GM18861 (cell line): Measurements from ENCODE around the gene HCFC2.
"Not testable (repeated sequence)": the region's sequence is repeated elsewhere in the genome, so short reads cannot be mapped to it uniquely, and the experiment has no call there.

Source experiments
- ATAC-seq: cut with Tn5 transposase; IDR thresholded peaks from one replicate; pipeline ENCODE4 v1.9.1; 2021; ENCODE audit not compliant: unreplicated experiment

Gene HCFC2

GRCh38 chr12:104114834-104115586, 50.7 kb downstream of the HCFC2 start:
- not testable (repeated sequence) for ATAC-seq

GRCh38 chr12:104115587-104115975, 51.2 kb downstream of the HCFC2 start:
- no peak for ATAC-seq

DNA sequence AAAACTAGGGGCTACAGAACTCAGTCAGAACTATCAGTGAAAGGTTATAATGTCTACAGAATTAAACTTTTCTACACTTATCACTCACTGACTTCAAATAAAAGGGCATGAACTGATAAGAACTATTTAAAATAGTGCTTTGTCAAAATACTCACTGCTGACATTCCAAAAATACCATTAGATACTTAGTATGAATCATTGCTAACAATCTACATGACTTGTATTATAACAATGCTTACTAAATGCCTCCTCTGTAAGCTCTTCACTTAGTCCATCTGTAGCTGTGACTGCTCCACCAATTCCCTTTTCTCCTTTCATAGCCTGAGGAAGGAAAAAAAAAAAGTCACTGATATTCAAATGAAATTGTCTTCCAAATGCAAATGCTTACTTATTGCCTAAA, 56.7 kb downstream of the HCFC2 start:
- no peak for ATAC-seq

DNA sequence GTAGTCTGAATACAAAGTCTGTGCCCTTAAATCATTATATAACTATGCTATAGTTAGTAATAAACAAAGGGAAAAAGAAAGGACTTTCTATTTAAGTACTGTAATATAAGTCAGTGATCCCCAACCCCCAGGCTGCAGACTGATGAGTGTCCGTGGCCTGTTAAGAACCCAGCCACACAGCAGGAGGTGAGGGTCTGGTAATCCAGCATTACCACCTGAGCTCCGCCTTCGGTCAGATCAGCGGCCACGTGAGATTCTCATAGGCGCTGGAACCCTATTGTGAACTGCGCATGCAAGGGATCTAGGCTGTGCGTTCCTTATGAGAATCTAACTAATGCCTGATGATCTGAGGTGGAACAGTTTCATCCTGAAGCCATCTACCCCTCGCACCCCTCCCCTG, 58.0 kb downstream of the HCFC2 start:
- ATAC-seq: no peak

GRCh38 chr12:104126548-104126947, 62.2 kb downstream of the HCFC2 start:
- no peak for ATAC-seq

GRCh38 chr12:104130760-104131159, 66.4 kb downstream of the HCFC2 start:
- no peak for ATAC-seq

GRCh38 chr12:104131609-104132008, 67.3 kb downstream of the HCFC2 start:
- ATAC-seq: no peak

DNA sequence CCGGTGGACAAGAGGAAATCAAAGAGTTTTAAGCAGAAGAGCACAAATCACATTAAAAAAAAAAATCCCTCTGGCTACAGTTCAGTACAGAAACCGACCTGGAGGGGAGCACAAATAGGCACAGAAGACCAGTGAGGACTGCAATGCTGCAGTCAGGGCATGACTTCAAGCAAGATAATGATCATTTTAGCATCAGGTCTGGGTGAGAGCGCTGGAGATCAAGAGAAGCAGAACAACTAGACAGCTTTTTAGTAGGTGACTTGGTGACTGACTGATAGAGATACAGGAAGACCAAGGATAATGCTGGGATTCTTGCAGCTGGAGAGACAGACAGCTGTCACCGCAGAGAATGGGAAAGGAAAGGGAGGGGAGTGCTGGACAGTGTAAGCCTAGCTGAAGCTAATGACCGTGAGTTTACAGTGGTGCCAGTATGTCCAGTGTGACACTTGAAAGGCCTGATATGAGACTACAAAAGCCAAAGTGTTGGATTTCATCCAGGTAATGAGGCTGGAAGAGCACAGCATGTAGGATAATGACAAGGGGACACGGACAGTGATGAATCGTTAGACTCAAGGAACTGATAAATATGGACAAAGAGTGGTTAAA, 68.1 kb downstream of the HCFC2 start:
- no peak for ATAC-seq

DNA sequence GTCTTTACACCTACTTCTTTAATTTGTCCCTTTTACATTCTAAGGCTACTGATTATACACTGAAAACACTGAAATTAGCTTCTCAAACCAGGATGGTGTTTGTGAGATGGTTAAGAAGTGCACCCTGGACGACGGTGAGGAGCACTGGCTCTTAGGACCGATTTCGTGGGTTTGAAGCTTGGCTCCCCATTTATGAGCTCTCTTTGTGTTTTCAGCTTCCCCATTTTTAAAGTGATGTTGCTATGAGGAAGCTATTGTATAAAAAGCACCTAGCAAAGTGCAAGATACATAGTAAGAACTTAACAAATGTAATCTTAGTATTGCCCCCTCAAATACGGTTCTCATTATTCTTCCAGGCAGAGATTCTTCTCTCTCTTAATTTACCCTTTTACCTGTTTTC, 69.0 kb downstream of the HCFC2 start:
- no peak for ATAC-seq

GRCh38 chr12:104133866-104134265, 69.5 kb downstream of the HCFC2 start:
- no peak for ATAC-seq

- ATAC-seq: no peak
These were observed 70.6 kb downstream of the HCFC2 start for GRCh38 chr12:104134882-104135281.

DNA sequence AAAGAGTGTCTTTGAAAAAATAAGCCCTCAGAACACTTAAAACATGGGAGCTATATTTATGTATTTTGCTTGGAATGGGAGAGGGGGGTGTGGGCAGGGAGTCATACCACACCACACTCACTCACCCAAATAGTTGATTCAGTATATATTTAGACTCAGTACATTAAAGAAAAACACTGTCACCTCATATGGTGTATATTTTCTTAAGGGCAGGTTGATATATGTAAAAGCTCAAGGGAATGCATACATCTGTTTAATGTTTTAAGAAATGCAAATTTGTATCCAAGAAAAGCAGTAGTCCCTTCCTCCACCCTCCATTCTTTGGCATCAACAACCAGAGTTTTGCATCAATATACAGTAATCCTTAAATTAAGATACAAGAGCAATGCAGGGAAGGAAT, 72.2 kb downstream of the HCFC2 start:
- no peak for ATAC-seq

DNA sequence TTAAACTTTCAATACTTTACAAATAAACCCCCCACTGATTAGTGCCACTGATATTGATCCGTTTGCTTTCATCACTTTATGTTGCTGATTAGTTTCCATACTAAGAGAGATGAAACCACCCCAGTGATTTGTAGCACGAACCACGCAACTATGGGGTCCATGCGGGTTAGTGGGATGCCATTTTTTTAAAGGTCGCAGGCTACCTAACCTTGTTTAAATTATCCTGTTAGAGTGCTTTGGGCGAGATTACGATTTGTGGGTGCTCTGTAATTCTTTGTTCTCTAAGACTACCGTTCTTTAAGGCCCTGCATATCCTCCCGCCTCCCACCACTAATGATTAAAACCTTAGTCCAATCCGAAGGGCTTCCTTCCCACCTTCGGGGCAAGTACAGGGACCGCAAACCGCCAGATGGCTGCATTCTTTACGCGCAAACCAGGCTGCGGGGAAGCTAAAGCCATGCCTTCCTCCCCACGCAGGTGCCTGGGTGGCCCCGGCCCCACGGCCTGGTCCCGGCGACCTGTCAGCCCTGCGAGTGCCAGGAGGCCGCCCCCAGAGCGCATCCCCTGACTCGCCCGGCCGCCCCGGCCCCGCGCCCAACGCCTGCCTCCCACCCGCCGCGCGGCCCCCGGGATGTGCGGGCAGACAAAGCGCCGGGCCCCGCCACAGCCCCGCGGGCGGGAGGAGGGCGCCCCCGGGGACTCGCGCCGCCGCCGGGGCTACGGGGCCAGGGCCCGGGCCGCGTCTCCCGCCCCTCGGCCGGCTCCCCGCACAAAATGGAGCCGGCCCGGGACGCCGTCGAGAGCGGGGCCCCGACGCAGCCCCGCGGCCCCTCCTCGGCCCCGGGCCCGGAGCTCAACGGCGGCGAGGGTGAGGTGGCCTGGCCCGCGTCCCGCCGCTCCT, 72.9 kb downstream of the HCFC2 start:
- peak; percentile 29 for ATAC-seq

GRCh38 chr12:104137902-104138796, 73.8 kb downstream of the HCFC2 start, which contains the start of gene NFYB:
Gene NFYB (minus strand): TSS chr12:104138210. CDS start chr12:104135453, 2,757 bp downstream.
- peak; percentile 87 for ATAC-seq

- ATAC-seq: no peak
These were observed 74.4 kb downstream of the HCFC2 start for GRCh38 chr12:104138797-104139152.

- ATAC-seq: no peak
These were observed 78.2 kb downstream of the HCFC2 start for GRCh38 chr12:104142543-104142942.

DNA sequence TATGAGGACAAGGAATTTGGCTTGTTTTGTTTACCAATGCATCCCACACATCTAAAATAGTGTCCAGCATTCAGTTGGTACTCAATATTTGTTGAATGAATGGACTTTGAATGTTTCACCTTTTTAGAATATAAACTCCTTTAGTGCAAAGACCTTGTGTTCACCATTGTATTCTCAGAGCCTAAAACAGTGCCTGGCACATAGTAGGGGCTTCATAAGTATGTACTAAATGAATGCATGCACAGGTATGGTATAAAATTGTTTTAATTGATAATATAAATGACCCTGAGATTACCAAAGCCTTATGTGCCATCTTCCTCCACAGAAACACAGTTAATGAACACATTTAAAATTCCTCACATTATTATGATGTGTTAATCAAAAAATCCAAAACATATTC, 78.7 kb downstream of the HCFC2 start:
- no peak for ATAC-seq

DNA sequence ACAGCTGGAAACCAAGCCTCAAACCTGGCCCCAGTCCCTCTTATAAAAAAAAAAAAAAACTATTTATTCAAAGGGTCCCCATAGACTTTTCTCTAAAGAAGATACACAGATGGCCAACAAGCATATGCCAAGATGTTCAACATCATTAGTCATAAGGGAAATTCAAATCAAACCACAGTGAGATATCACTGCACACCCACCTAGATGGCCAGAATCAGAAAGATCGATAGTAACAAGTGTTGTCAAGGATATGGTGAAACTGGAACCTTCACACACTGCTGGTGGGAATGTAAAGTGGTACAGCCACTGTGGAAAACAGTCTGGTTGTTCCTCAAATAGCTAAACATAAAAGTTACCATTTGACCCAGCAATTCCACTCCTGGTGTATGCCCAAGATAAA, 79.6 kb downstream of the HCFC2 start:
- no peak for ATAC-seq

DNA sequence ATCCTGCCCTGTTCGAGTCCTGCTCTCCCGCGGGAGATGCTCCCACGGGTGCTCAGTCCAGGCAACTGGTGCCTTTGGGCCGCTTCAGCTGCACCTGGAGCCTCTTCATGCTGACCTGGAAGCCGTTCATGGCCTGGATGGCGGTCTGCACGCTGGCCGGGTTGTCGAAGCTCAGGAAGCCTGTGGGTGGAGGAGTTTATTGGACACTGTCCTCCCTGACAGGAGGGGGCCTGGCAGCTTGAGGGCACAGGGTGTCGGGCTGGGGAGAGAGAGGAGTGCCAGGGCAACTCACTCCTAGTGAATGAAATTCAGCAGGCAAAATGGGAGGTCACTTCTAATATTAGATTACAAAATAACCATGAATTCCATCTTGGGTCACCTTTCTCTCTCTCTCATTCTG, 83.0 kb downstream of the HCFC2 start:
- no peak for ATAC-seq

DNA sequence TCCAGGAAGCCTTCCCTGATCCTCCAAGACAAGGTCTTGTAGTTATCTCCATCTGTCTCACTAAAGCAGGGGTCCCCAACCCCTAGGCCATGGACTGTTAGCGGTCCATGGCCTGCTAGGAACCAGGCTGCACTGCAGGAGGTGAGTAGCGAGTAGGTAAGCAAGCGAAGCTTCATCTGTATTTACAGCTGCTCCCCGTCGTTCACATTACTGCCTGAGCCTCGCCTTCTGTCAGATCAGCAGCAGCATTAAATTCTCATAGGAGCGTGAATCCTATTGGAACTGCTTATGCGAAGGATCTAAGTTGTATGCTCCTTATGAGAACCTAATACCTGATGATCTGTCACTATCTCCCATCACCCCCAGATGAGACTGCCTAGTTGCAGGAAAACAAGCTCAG, 86.1 kb downstream of the HCFC2 start:
- ATAC-seq: no peak
